IMR-90 (cell line): Measurements from ENCODE around the gene DTHD1. TPM values are rescaled to one million over a fixed set of nuclear protein-coding genes. Genes with fewer than 3 reads are reported as not detected.

Experiments used
- ATAC-seq: fragments of 200-7000 bp; cut with Tn5 transposase; 2 replicates; pipeline ENCODE4 v1.9.1; 2020; ENCODE audit warnings: low read depth, mild to moderate bottlenecking, moderate library complexity
- BruUV-seq: library from RNA; stranded (reverse); fragments of 400-500 nt; replicated peaks from 2 replicates; lab custom pipeline; 2021; lab: Mats Ljungman, UMichigan
- CTCF ChIA-PET: fragments of 300-600 bp; formaldehyde crosslinking; extraction: SDS; loops from one replicate; lab custom pipeline; 2021; ENCODE audit warnings: antibody characterized with exemption; lab: Yijun Ruan, JAX
- POLR2A ChIA-PET: fragments of 300-600 bp; sonication (Branson Sonifier 250); formaldehyde crosslinking; loops from one replicate; lab custom pipeline; 2022; ENCODE audit warnings: antibody characterized with exemption; ENCODE audit not compliant: unreplicated experiment; lab: Charles Lee
- DNase-seq: peaks from one replicate; pipeline ENCODE4 v3.0.0; 2013
- H2AFZ ChIP-seq: replicated peaks from 2 replicates; pipeline ENCODE3; 2013; ENCODE audit warnings: low read length, mild to moderate bottlenecking; ENCODE audit not compliant: poor library complexity
- H2AK5ac ChIP-seq: 2 replicates; pipeline ENCODE4 v1.6.1; 2013; ENCODE audit warnings: low read depth, low read length, inconsistent platforms
- H2AK9ac ChIP-seq: replicated peaks from 2 replicates; pipeline ENCODE3; 2013; ENCODE audit warnings: mild to moderate bottlenecking, low read depth, low read length, moderate library complexity; ENCODE audit not compliant: poor library complexity
- H2BK120ac ChIP-seq: 2 replicates; pipeline ENCODE4 v1.6.1; 2013; ENCODE audit warnings: low read depth, low read length, inconsistent platforms
- H2BK15ac ChIP-seq: 3 replicates; pipeline ENCODE4 v1.6.1; 2013; ENCODE audit warnings: low read depth, low read length, inconsistent platforms
- H2BK20ac ChIP-seq: 2 replicates; pipeline ENCODE4 v1.6.1; 2013; ENCODE audit warnings: low read depth, mild to moderate bottlenecking, inconsistent platforms, low read length, moderate library complexity
- H2BK5ac ChIP-seq: 2 replicates; pipeline ENCODE4 v1.6.1; 2013; ENCODE audit warnings: mild to moderate bottlenecking, low read depth, low read length, inconsistent platforms; ENCODE audit not compliant: poor library complexity, severe bottlenecking
- H3K14ac ChIP-seq: replicated peaks from 2 replicates; pipeline ENCODE4 v1.6.1; 2013; ENCODE audit warnings: low read depth, low read length, inconsistent platforms
- H3K18ac ChIP-seq: 2 replicates; pipeline ENCODE4 v1.6.1; 2013; ENCODE audit warnings: low read depth, low read length, control low read depth
- H3K23ac ChIP-seq: 2 replicates; pipeline ENCODE4 v1.6.1; 2013; ENCODE audit warnings: low read depth, low read length, inconsistent platforms
- H3K27ac ChIP-seq: 2 replicates; pipeline ENCODE4 v1.5.1; 2013; ENCODE audit warnings: mild to moderate bottlenecking, control low read depth, low read length; ENCODE audit not compliant: insufficient read depth
- H3K27me3 ChIP-seq: 2 replicates; pipeline ENCODE4 v1.6.1; 2013; ENCODE audit warnings: low read length; ENCODE audit not compliant: control insufficient read depth, insufficient read depth
- H3K36me3 ChIP-seq: 2 replicates; pipeline ENCODE4 v1.6.1; 2013; ENCODE audit warnings: low read length, mixed read lengths; ENCODE audit not compliant: control insufficient read depth, insufficient read depth
- H3K4ac ChIP-seq: 2 replicates; pipeline ENCODE4 v1.6.1; 2013; ENCODE audit warnings: low read depth, low read length, inconsistent platforms
- H3K4me1 ChIP-seq: 2 replicates; pipeline ENCODE4 v1.6.1; 2013; ENCODE audit warnings: low read length, mixed read lengths; ENCODE audit not compliant: control insufficient read depth, insufficient read depth
- H3K4me2 ChIP-seq: 2 replicates; pipeline ENCODE4 v1.6.1; 2013; ENCODE audit warnings: low read depth, mild to moderate bottlenecking, control low read depth, low read length, moderate library complexity
- H3K4me3 ChIP-seq: 2 replicates; pipeline ENCODE4 v1.5.1; 2013; ENCODE audit warnings: low read depth, mild to moderate bottlenecking, control low read depth, low read length, moderate library complexity; ENCODE audit not compliant: insufficient read depth
- H3K56ac ChIP-seq: 2 replicates; pipeline ENCODE4 v1.6.1; 2013; ENCODE audit warnings: low read length, inconsistent platforms; ENCODE audit not compliant: insufficient read depth; ENCODE audit errors: extremely low read depth
- H3K79me1 ChIP-seq, 2 experiments: 2 replicates each; pipeline ENCODE4 v1.6.1; 2013; ENCODE audit warnings: low read length in 2 of 2, inconsistent platforms in 1 of 2, low read depth in 1 of 2
- H3K9ac ChIP-seq: 2 replicates; pipeline ENCODE4 v1.6.1; 2013; ENCODE audit warnings: low read depth, low read length, control low read depth
- H3K9me1 ChIP-seq: 2 replicates; pipeline ENCODE4 v1.6.1; 2013; ENCODE audit warnings: low read length, inconsistent platforms; ENCODE audit not compliant: insufficient read depth
- H3K9me3 ChIP-seq: 2 replicates; pipeline ENCODE4 v1.6.1; 2013; ENCODE audit warnings: low read length; ENCODE audit not compliant: control insufficient read depth, insufficient read depth
- H4K20me1 ChIP-seq: 2 replicates; pipeline ENCODE4 v1.6.1; 2013; ENCODE audit warnings: low read length, inconsistent platforms; ENCODE audit not compliant: insufficient read depth
- H4K5ac ChIP-seq: 2 replicates; pipeline ENCODE4 v1.6.1; 2013; ENCODE audit warnings: mild to moderate bottlenecking, low read depth, low read length, control low read depth
- H4K8ac ChIP-seq, 2 experiments: 2 replicates each; pipeline ENCODE4 v1.6.1; 2013; ENCODE audit warnings: low read depth in 2 of 2, low read length in 2 of 2, control low read depth in 1 of 2, inconsistent platforms in 1 of 2
- H4K91ac ChIP-seq: 2 replicates; pipeline ENCODE4 v1.6.1; 2013; ENCODE audit warnings: low read depth, low read length, inconsistent platforms; ENCODE audit not compliant: insufficient read depth
- BHLHE40 ChIP-seq: fragments of 150-350 bp; IDR thresholded peaks from 2 replicates; pipeline ENCODE4 v1.6.1; 2016; ENCODE audit warnings: mild to moderate bottlenecking, low read depth, low read length
- MAFK ChIP-seq: IDR thresholded peaks from 2 replicates; pipeline ENCODE4 v1.6.1; 2012; ENCODE audit warnings: low read depth, low read length, improper control_type of control experiment
- MAZ ChIP-seq: IDR thresholded peaks from 2 replicates; pipeline ENCODE4 v1.6.1; 2012; ENCODE audit warnings: low read depth, mild to moderate bottlenecking, low read length, improper control_type of control experiment, moderate library complexity, borderline replicate concordance
- MXI1 ChIP-seq: IDR thresholded peaks from 2 replicates; pipeline ENCODE4 v1.6.1; 2012; ENCODE audit warnings: low read depth, mild to moderate bottlenecking, low read length, moderate library complexity, borderline replicate concordance
- NFE2L2 ChIP-seq: fragments of 150-350 bp; IDR thresholded peaks from 2 replicates; pipeline ENCODE4 v1.6.1; 2016; ENCODE audit warnings: low read depth, mild to moderate bottlenecking, low read length
- RCOR1 ChIP-seq: IDR thresholded peaks from 2 replicates; pipeline ENCODE4 v1.6.1; 2012; ENCODE audit warnings: mild to moderate bottlenecking, low read length, improper control_type of control experiment; ENCODE audit not compliant: insufficient replicate concordance
- RFX5 ChIP-seq: IDR thresholded peaks from 2 replicates; pipeline ENCODE4 v1.8.0; 2012; ENCODE audit warnings: low read depth, mild to moderate bottlenecking, low read length, moderate library complexity
- SMC3 ChIP-seq: fragments of 150-350 bp; IDR thresholded peaks from 2 replicates; pipeline ENCODE4 v1.6.1; 2016; ENCODE audit warnings: low read depth, mild to moderate bottlenecking, antibody characterized with exemption, low read length, moderate library complexity
- WGBS, 2 experiments: methylation state at CpG; one replicate each; pipeline versions ENCODE4 v1.1.5 to v1.1.7; 2013; ENCODE audit warnings: missing lambda C conversion rate in 2 of 2; ENCODE audit not compliant: insufficient read length in 1 of 2; ENCODE audit errors: extremely low coverage in 2 of 2; 5-methylcytosine and 5-hydroxymethylcytosine counted together
- dilution Hi-C: fragments of 300-500 bp; cut with HindIII; formaldehyde crosslinking; loops from one replicate; pipeline ENCODE4 v1.14.3; 2018; ENCODE audit warnings: low sequenced_read_pairs; ENCODE audit not compliant: unreplicated experiment
- in situ Hi-C: fragments of 300-500 bp; cut with MboI; formaldehyde crosslinking; loops from 3 replicates; pipeline ENCODE4 v1.14.3; 2019; ENCODE audit warnings: low sequenced_read_pairs, inconsistent platforms, mixed read lengths
- intact Hi-C: fragments of 100-400 bp; cut with micrococcal nuclease; formaldehyde crosslinking; loops from 2 replicates; pipeline ENCODE4 v1.10.0; 2022
- polyA plus RNA-seq, 3 experiments: library from polyadenylated mRNA; depleted of rRNA; stranded (reverse); fragments of >200 nt; gene quantifications; 2 replicates each; pipeline ENCODE4 v1.2.3, GENCODE V29; 2012; ENCODE audit warnings: low replicate concordance in 1 of 3
- total RNA-seq: library from RNA; depleted of rRNA; stranded (reverse); fragments of >200 nt; gene quantifications from 2 replicates; pipeline ENCODE4 v1.2.3, GENCODE V29; 2012
- TF ChIP-seq, protein P1 (sequence below): fragments of 150-350 bp; IDR thresholded peaks from 2 replicates; pipeline ENCODE4 v1.6.1; 2017; ENCODE audit warnings: mild to moderate bottlenecking, antibody characterized with exemption, low read length, low read depth

The DTHD1 gene
- total and polyA plus RNA-seq, 2 of the 4 experiments (the other 2 are of a cell fraction): not detected

DNA sequence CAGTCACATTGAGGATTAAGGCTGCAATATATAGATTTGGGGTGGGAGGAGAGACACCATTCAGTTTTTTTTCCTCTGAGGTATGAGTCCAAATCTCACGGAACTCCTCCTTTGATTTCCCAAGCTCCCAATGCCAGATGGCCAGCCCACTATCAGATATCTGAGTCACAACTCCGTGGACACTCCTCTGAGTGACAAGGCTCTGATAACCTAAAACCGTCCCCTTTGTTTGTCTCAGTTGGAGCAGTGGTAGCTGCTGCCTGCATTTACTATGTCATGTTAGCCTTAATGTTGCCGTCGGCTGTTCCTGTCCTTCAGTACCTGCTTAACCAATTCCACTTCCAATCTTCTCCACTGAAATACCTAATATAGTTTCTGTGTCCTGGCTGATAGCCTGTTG is 107.3 kb downstream of the DTHD1 start:
- no peaks in the 10 kb centered on the region for H4K20me1 ChIP-seq
- ATAC-seq (no peak), DNase-seq (no peak)
- no peak overlapping the region for H2BK5ac ChIP-seq
- H3K9ac ChIP-seq: no peak overlapping the region
- no peak overlapping the region for H2BK20ac ChIP-seq
- intact Hi-C loops: no loop called here
- no peaks in the 10 kb centered on the region for H3K79me1 ChIP-seq
- no peaks in the 10 kb centered on the region for H3K9me1 ChIP-seq
- H3K18ac ChIP-seq: no peak overlapping the region
- no peak overlapping the region for H3K4me3 ChIP-seq
- peaks cover 2% of the 10 kb centered on the region; the same call in 1 of the 2 replicates for H3K9me3 ChIP-seq
- no peak overlapping the region for H3K27ac ChIP-seq
- no TSS peak for BruUV-seq
- dilution Hi-C loops: no loop called here
- H3K4me1 ChIP-seq: no peaks in the 10 kb centered on the region
- H3K36me3 ChIP-seq: no peaks in the 10 kb centered on the region
- no peak overlapping the region for H3K4ac ChIP-seq
- no peak overlapping the region for H3K56ac ChIP-seq
- TF ChIP-seq MAZ (no peak), BHLHE40 (no peak), NFE2L2 (no peak), MAFK (no peak), RFX5 (no peak), SMC3 (no peak), RCOR1 (no peak), MXI1 (no peak)
- TF ChIP-seq, protein P1, sequence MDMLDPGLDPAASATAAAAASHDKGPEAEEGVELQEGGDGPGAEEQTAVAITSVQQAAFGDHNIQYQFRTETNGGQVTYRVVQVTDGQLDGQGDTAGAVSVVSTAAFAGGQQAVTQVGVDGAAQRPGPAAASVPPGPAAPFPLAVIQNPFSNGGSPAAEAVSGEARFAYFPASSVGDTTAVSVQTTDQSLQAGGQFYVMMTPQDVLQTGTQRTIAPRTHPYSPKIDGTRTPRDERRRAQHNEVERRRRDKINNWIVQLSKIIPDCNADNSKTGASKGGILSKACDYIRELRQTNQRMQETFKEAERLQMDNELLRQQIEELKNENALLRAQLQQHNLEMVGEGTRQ: no peak
- H3K4me2 ChIP-seq: no peak overlapping the region
- H2AFZ ChIP-seq: no peak overlapping the region
- in situ Hi-C loops: no loop called here
- ChIA-PET CTCF (no interaction called here), POLR2A (no interaction called here)
- no peaks in the 10 kb centered on the region for H3K27me3 ChIP-seq
- no peak overlapping the region for H3K14ac ChIP-seq
- no peak overlapping the region for H2BK15ac ChIP-seq
- H4K91ac ChIP-seq: no peak overlapping the region
- no peak overlapping the region for H2AK5ac ChIP-seq
- no peak overlapping the region for H3K23ac ChIP-seq
- H4K8ac ChIP-seq: no peak overlapping the region
- no peak overlapping the region for H2AK9ac ChIP-seq
- no CpG with 5 or more reads among the region's 5 CpGs for WGBS, 2 experiments
- no peak overlapping the region for H2BK120ac ChIP-seq
- no peak overlapping the region for H4K5ac ChIP-seq
